Occipital lobe (tissue), 2 donors: ENCODE data around the gene SPATA2L. TPM values are rescaled to one million over a fixed set of nuclear protein-coding genes. Genes with fewer than 3 reads are reported as not detected.

ENCODE experiments used
- DNase-seq: peaks from one replicate; lab custom pipeline; 2025; lab: John Stamatoyannopoulos, UW
- total RNA-seq: library from RNA; depleted of rRNA; stranded (reverse); fragments of >200 nt; gene quantifications from one replicate; pipeline ENCODE4 v1.2.3, GENCODE V29; 2014

The SPATA2L gene, protein sequence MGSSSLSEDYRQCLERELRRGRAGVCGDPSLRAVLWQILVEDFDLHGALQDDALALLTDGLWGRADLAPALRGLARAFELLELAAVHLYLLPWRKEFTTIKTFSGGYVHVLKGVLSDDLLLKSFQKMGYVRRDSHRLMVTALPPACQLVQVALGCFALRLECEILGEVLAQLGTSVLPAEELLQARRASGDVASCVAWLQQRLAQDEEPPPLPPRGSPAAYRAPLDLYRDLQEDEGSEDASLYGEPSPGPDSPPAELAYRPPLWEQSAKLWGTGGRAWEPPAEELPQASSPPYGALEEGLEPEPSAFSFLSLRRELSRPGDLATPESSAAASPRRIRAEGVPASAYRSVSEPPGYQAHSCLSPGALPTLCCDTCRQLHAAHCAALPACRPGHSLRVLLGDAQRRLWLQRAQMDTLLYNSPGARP
- total RNA-seq = 12.5 TPM

- DNase-seq = peak; percentile 92
Measured at GRCh38 chr16:89701425-89702406, at the start of gene SPATA2L. SPATA2L (minus strand) TSS chr16:89701705; CDS start chr16:89701232, 473 bp downstream.

DNA sequence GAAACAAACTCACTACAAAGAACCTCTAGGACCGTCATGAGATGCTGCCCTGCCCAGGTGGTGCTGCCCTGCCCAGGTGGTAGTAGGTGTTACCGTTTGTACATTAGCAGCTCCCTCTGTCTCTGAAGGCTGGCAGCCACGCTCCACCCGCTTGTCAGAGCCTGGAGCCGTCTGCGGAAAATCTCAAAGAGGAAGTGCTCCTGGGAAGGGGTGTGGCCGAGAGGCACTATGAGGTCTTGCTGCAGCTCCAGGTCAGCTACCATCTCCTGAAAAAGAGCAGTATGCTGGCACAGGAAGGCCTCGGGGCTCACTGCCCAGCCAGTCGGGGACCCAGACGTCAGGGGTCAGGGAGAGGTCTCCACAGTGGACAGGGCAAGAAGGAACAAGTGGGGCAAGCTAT lies 48.1 kb upstream of the SPATA2L start:
- DNase-seq = no peak

GRCh38 chr16:89748921-89749320 lies 47.4 kb upstream of the SPATA2L start:
- DNase-seq = no peak

DNA sequence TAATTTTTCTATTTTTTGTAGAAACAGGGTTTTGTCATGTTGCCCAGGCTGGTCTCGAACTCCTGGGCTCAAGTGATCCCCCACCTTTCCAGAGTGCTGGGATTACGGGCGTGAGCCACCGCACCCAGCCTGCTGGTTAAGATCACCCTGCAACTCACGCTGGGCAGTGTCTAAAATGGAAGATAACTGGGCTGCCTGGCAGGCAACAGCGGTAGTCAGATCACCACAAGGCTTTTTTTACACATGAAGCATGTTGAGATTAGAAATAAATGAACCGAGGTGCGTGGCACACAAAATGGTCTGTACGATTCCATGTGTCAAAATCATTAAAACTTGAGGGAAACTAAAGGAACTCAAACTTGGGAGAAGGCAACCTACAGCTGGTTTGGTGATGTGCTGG lies 46.6 kb upstream of the SPATA2L start:
- DNase-seq = no peak

GRCh38 chr16:89746043-89746442 lies 44.5 kb upstream of the SPATA2L start:
- DNase-seq = no peak

DNA sequence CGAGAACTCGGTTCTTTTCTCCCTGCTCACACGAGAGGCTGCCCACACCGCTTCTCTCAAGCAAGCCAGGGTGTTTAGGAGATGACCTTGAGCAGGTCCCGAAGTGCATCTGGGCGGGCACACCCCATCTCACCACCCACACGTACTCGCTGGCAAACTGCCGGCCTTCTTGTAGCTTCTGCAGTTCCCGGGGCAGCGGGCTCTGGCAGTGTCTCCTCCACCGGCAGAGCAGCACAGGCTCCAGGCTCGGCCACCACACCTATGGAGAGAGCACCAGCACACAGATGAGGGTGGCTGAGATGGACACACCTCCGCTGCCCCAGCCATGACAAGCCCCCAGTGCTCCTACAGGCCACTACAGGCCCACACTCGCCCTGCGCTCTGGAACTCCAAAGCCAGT lies 43.3 kb upstream of the SPATA2L start:
- DNase-seq = no peak

GRCh38 chr16:89742948-89743347 lies 41.4 kb upstream of the SPATA2L start:
- DNase-seq = no peak

DNA sequence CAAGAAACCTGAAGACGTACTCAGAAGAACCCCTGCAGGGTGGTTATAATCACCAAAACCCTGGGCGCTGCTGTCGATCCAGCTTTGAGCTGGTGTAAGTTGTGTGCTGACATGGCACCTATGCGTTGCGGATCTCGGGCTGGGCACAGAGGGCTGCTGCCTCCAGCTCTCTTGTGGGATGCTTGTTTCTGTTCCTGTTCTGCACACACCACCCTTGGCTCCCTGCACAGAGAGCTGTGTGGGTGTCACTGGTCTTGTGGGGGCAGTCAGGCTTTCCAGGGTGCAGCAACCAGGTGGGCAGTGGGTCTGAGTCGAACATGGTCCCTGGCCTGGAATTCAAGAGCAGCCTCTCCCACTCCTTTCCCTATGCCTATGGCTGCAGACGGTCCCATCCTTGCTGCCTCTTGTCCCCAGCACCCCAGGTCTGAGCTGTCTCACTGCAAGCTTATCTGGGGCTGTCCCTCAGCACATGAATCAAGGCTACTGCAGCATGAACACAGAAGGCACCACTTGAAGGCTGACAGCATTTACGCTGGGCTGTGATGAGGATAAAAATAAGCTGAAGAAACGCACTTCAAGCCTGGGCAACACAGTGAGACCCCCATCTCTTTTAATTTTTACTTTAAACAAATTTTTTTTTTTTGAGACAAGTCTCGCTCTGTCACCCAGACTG lies 40.0 kb upstream of the SPATA2L start:
- no peak for DNase-seq

DNA sequence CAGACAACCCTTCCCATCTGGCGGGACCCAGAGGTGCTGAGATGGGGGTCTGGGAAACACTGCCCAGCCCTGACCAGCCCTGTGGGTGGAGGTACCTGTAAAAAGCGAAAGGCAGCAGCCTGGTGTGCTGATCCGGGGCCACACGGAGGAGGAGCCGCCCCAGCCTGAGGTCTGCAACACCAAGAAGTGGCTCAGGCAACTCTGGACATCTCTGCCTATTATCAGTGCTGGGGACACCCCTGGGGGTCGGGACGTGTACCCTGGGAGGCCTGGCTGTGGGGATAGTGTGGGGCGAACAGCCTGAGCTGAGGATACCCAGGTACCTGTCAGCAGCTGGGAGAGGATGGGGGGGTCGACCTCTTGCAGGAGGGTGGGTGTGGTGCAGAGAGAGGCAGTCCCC lies 37.9 kb upstream of the SPATA2L start:
- DNase-seq = no peak

GRCh38 chr16:89738538-89739317 lies 37.2 kb upstream of the SPATA2L start:
- no peak for DNase-seq

- DNase-seq = no peak
Measured at GRCh38 chr16:89738072-89738377, 36.5 kb upstream of the SPATA2L start.

DNA sequence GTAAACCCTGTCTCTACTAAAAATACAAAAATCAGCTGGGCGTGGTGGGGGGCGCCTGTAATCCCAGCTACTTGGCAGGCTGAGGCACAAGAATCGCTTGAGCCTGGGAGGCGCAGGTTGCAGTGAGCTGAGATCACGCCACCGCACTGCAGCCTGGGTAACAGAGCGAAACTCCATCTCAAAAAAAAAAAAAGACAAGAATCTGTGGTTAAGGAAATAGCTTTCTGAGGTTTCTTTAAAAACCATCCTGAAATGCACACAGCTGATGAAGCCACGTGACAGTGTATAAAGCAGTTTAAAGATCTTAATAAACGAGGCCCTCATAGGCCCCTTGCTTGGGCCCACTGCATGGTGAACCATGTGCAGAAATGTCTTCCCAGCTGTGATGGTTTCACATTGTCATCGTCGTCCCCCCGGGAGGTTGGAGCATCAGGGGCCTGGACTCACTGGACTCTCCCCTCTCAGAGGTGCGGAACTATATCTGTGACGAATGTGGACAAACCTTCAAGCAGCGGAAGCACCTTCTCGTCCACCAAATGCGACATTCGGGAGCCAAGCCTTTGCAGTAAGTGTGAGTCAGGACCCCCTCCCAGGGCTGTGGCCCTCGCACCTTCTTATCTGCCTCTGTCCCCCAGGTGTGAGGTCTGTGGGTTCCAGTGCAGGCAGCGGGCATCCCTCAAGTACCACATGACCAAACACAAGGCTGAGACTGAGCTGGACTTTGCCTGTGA lies 36.0 kb upstream of the SPATA2L start:
- DNase-seq = no peak

DNA sequence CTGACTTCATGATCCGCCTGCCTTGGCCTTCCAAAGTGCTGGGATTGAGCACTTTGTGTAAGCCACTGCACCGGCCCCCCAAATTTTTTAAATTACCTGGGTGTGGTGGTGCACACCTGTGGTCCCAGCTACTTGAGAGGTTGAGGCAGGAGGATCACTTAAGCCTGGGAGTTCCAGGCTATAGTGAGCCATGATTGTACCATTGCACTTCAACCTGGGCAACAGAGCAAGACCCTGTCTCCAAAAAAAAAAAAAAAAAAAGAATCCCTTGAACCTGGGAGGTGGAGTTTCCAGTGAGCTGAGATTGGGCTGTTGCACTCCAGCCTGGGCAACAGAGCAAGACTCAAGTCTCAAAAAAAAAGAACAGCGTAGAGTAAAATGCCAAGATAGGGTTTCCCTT lies 35.0 kb upstream of the SPATA2L start:
- DNase-seq = no peak

GRCh38 chr16:89733792-89734191 lies 32.3 kb upstream of the SPATA2L start:
- no peak for DNase-seq

- DNase-seq = no peak
Measured at GRCh38 chr16:89733322-89733721, 31.8 kb upstream of the SPATA2L start.

DNA sequence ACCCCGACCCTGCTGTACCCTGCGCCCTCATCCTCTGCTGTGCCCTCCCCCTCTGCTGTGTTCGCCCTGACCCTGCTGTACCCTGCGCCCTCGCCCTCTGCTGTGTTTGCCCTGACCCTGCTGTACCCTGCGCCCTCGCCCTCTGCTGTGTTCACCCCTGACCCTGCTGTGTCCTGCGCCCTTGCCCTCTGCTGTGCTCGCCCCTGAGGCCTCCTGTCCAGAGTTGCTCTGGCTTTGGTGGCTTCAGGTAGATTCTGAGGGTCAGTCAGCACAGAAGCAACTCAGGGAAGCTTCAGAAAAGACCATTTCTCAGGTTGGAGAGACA lies 31.4 kb upstream of the SPATA2L start:
- no peak for DNase-seq

DNA sequence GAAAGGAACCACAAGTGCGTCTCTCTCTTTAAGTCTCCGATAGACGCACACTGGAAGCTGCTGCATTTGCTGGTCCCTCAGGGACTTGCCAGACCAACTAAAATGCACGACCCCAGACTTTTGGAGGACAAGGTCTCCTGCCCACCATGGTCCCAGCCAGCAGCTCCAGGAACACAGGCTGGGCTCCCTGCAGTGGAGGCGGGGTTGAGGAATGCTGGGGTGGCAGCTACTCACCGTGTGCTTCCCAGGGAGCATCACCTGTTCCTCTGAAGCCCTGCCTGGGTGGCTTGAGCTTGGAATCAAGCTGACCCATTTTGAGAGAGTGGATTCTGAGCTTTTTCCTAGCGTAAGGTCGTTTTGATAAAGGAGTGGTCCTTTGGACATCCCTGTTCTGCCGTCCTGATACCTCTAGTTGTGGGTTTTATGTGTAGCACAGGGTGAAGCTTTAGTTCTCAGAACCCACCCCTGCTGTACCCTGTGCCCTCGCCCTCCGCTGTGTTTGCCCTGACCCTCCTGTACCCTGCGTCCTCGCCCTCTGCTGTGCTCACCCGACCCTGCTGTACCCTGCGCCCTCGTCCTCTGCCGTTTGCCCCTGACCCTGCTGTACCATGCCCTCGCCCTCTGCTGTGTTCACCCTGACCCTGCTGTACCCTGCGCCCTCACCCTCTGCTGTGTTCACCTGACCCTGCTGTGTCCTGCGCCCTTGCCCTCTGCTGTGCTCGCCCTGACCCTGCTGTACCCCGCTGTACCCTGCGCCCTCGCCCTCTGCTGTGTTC lies 30.8 kb upstream of the SPATA2L start:
- no peak for DNase-seq

DNA sequence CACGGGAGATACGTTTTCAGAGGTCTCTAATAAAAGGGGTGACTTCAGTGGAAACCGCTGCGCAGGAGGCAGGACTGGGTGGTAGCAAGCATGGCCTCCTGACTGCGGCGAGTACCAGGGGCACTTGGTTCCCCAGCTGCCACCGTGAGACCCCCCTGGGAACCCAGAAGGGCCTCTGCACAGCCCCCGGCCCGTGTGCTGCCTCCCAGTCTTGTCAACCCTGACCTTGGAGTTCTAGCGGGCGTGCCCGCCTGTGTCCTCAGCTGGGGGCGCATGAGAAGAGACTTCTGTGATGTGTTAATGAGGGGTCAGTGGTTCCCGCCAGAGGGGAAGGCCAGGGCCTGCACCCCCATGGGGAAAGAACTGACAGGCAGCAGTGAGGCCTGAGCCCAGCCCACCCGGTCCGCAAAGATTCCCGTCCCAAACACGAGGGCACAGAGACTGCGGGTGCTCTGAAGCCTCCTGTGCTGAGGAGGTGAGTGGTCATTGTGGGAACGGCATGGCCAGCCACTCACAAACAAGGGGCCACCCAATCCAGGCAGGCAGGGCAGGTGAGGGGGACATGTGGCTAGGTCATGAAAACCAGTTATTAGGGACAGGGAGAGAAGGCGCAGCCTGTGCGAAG lies 29.2 kb upstream of the SPATA2L start:
- no peak for DNase-seq

DNA sequence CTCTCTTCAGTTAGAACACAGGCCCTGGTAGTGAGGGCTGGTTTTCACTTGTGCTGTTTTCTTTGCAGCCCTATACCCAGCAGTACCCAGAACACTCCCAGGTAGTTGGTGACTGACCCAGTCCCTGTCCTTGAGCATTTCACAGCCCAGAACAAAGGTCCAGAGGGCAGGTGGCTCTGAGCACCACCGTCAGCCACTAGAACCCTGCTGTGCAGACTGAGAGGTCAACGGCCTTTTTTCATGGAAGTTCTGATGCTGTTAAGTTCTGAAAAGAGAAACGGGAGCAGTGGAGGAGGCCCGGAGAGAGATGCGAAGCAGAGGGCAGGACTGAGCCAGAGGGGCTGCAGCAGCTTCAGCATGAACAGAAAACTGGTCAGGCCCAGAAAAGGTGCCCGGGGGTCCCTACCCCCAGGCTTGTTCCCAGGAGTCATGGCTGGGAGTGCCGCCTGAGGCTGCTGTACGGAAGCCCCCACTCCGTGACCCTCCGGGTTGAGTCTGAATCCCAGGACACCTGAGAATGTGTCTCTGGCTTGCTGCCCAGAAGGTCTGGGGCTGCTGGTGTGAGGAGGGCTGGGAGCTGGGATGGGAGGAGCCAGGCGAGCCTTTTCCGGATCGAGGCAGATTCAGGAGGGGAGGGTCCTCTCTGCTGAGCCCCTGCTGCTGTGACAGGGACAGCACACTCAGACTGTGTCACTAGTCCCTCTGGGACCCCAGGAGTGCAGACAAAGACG lies 28.5 kb upstream of the SPATA2L start:
- no peak for DNase-seq
